Esophagus muscularis mucosa (tissue), 3 donors: ENCODE data around the gene HEPHL1.

Experiments used
- POLR2A ChIP-seq: fragments of 450-650 bp; IDR thresholded peaks from one replicate; pipeline ENCODE4 v1.6.1; 2017; ENCODE audit warnings: antibody characterized with exemption, moderate library complexity, mild to moderate bottlenecking, low read depth
- POLR2AphosphoS5 ChIP-seq, 2 donors: sonication (generic); formaldehyde crosslinking; IDR thresholded peaks; one replicate each; pipeline ENCODE4 v1.6.1; 2017; ENCODE audit warnings: antibody characterized with exemption in 2 of 2
- TF ChIP-seq, protein P1 (sequence below), 3 experiments: fragments of 200-600 bp in 2 of 3; fragments of 450-650 bp in 1 of 3; sonication (generic) in 2 of 3; IDR thresholded peaks; one replicate each; pipeline ENCODE4 v1.5.1; 2017 to 2019; ENCODE audit warnings: antibody characterized with exemption in 3 of 3, mild to moderate bottlenecking in 2 of 3, moderate library complexity in 1 of 3

DNA sequence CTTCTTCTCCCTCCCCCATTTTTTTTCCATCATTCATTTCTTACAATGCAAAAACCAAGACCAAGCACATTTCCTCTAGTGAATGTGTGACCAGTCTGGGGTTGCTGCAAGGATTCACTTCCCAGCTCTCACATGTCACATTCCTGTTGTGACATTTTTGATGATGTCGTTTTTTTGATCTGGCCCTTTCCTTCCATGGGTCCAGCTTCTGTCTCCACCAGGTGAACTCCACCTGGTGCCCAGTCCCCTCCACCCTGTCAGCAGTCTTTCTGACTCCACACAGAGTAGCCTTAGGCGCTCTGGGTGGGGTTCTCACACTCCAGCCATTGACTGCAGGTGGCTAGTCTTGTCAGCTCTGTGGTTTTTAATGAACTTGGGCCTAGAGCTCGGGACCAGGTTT is 123.1 kb downstream of the HEPHL1 start:
- TF ChIP-seq POLR2AphosphoS5 (IDR thresholded peaks at IDR 0.05), result no peak
- TF ChIP-seq, protein P1, sequence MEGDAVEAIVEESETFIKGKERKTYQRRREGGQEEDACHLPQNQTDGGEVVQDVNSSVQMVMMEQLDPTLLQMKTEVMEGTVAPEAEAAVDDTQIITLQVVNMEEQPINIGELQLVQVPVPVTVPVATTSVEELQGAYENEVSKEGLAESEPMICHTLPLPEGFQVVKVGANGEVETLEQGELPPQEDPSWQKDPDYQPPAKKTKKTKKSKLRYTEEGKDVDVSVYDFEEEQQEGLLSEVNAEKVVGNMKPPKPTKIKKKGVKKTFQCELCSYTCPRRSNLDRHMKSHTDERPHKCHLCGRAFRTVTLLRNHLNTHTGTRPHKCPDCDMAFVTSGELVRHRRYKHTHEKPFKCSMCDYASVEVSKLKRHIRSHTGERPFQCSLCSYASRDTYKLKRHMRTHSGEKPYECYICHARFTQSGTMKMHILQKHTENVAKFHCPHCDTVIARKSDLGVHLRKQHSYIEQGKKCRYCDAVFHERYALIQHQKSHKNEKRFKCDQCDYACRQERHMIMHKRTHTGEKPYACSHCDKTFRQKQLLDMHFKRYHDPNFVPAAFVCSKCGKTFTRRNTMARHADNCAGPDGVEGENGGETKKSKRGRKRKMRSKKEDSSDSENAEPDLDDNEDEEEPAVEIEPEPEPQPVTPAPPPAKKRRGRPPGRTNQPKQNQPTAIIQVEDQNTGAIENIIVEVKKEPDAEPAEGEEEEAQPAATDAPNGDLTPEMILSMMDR (IDR thresholded peaks at IDR 0.05), result no peak
- no peak for TF ChIP-seq POLR2A
